GM18520 (cell line): ENCODE results near the gene PIWIL1.

Experiments used
- ATAC-seq: cut with Tn5 transposase; IDR thresholded peaks from one replicate; pipeline ENCODE4 v1.9.1; 2021; ENCODE audit not compliant: unreplicated experiment

PIWIL1 gene

GRCh38 chr12:130372936-130373335, 35.2 kb downstream of the PIWIL1 start:
- ATAC-seq, result no peak

GRCh38 chr12:130374083-130374482, 36.4 kb downstream of the PIWIL1 start:
- ATAC-seq, result no peak

GRCh38 chr12:130375296-130376287, 37.9 kb downstream of the PIWIL1 start:
- no peak for ATAC-seq

GRCh38 chr12:130382818-130383217, 45.1 kb downstream of the PIWIL1 start:
- ATAC-seq, result no peak

- no peak for ATAC-seq
Observed at GRCh38 chr12:130384234-130384633, 46.5 kb downstream of the PIWIL1 start.

GRCh38 chr12:130385193-130385592, 47.5 kb downstream of the PIWIL1 start:
- ATAC-seq, result no peak

GRCh38 chr12:130391186-130391585, 53.5 kb downstream of the PIWIL1 start:
- ATAC-seq, result no peak

GRCh38 chr12:130394906-130395305, 57.2 kb downstream of the PIWIL1 start:
- ATAC-seq, result no peak

- ATAC-seq, result no peak
Observed at GRCh38 chr12:130396667-130397066, 59.0 kb downstream of the PIWIL1 start.

GRCh38 chr12:130398100-130398848, 60.6 kb downstream of the PIWIL1 start:
- ATAC-seq, result no peak

GRCh38 chr12:130401703-130402102, 64.0 kb downstream of the PIWIL1 start:
- ATAC-seq, result no peak

- ATAC-seq, result no peak
Observed at GRCh38 chr12:130405332-130405731, 67.6 kb downstream of the PIWIL1 start.

GRCh38 chr12:130412384-130412783, 74.7 kb downstream of the PIWIL1 start:
- no peak for ATAC-seq

- ATAC-seq, result no peak
Observed at GRCh38 chr12:130413909-130414308, 76.2 kb downstream of the PIWIL1 start.

GRCh38 chr12:130414381-130414780, 76.7 kb downstream of the PIWIL1 start:
- no peak for ATAC-seq

- no peak for ATAC-seq
Observed at GRCh38 chr12:130418251-130418650, 80.6 kb downstream of the PIWIL1 start.

- no peak for ATAC-seq
Observed at GRCh38 chr12:130419116-130419515, 81.4 kb downstream of the PIWIL1 start.

GRCh38 chr12:130420071-130420470, 82.4 kb downstream of the PIWIL1 start:
- ATAC-seq, result no peak

- no peak for ATAC-seq
Observed at GRCh38 chr12:130421896-130422295, 84.2 kb downstream of the PIWIL1 start.
